KBM-7 (cell line): ENCODE results near the gene CHMP4B.

Experiments used
- DNase-seq: peaks from one replicate; pipeline ENCODE4 v3.0.0-alpha.2; 2015
- in situ Hi-C: fragments of 300-500 bp; cut with MboI; formaldehyde crosslinking; loops from 2 replicates; pipeline ENCODE4 v1.14.3; 2020; ENCODE audit warnings: low sequenced_read_pairs, low pct_unique_long_range_greater_than_20kb, mixed read lengths

CHMP4B gene

GRCh38 chr20:33832103-33832804, 21.1 kb downstream of the CHMP4B start:
- no peak for DNase-seq
- in situ Hi-C loops, result no loop called here

GRCh38 chr20:33833333-33833732, 22.2 kb downstream of the CHMP4B start:
- in situ Hi-C loops, result no loop called here
- DNase-seq, result no peak

GRCh38 chr20:33835615-33836172, 24.5 kb downstream of the CHMP4B start:
- no peak for DNase-seq
- in situ Hi-C loops, result no loop called here

GRCh38 chr20:33836277-33836676, 25.1 kb downstream of the CHMP4B start:
- no peak for DNase-seq
- in situ Hi-C loops, result no loop called here

- no peak for DNase-seq
- in situ Hi-C loops, result no loop called here
Measured at GRCh38 chr20:33837096-33837830, 26.1 kb downstream of the CHMP4B start.

- in situ Hi-C loops, result no loop called here
- DNase-seq, result no peak
Measured at GRCh38 chr20:33838035-33838864, 27.1 kb downstream of the CHMP4B start.

GRCh38 chr20:33839591-33839990, 28.4 kb downstream of the CHMP4B start:
- in situ Hi-C loops, result no loop called here

GRCh38 chr20:33840160-33840559, 29.0 kb downstream of the CHMP4B start:
- no peak for DNase-seq
- in situ Hi-C loops, result no loop called here

More at GRCh38 chr20:33839591-33839990, 28.4 kb downstream of the CHMP4B start:
- DNase-seq, result no peak

GRCh38 chr20:33840759-33841435, 29.7 kb downstream of the CHMP4B start:
- no peak for DNase-seq
- in situ Hi-C loops, result no loop called here

DNA sequence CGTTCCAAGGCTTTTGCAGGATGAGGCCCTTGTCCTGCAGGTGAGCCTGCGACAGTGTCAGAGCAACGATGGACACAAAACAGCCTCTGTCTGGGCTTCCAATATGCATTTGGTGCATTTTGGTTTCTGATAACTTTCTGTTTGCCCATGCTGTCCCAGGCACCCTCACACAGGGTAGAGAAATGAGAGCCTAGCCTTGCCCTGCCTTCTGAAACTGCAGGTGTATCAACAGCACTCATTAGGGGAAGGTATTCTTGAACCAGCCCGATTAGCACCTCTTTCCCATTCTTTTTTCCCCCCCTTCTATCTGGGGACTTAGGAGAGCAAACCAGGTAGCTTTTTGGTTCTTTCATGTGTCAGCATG, 30.3 kb downstream of the CHMP4B start:
- no peak for DNase-seq
- in situ Hi-C loops, result no loop called here

DNA sequence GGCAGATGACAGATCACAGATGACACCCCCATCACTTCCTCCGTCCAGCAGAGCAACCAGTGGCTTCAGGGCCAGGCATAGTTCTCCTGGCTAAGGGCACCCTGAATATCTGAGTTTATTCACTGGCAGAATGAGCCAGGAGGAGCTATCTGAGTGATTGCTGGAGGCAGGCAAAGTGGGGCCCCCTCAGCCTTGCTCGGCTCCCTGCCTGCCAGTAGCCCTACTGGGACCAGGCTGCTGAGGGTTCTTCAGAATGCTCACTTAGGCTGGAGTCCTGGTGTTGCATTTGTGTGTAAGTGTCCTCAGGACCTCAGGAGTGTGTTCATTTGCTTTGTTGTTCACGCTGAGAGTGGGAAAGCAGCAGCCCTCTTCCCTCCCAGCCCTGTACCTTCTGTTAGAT, 31.2 kb downstream of the CHMP4B start:
- DNase-seq, result no peak
- in situ Hi-C loops, result no loop called here

DNA sequence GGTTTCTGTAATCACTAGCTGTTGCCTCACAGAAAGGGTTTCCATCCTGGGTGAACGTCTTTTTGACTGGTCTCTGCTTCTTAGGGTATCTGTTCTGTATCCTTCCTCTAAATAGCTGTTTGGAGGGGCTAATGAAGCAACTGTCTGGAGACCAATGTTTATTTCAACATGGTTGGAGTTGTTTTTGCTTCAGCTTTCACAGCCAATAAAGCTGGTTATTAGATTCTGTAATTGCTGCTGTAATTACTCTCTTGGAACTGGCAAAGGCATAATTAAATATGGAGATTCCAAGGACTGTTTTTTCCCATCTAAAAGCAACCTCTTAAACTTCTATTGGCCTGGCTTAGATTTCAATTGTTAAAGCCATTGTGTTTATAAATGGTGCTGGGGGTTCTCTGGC, 31.9 kb downstream of the CHMP4B start:
- DNase-seq, result no peak
- in situ Hi-C loops, result no loop called here

DNA sequence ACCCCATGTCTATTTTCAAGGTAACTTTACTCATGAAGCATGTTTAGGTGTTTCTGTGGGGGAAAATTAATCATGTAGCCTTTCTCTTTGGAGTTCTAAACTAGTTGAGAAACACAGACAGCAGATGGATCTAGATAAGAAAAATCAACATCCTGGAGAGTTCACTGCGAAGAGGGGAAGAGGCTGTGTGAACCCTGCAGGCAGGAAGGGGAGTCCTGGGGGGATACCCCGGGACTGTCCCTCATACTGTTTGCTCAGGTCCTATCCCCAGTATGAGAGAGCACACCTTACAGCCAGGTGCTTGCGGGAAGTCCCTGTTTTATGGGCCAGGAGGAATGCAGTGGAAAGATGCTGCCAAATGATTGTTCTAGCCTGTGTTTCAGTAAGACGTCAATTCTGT, 32.7 kb downstream of the CHMP4B start:
- in situ Hi-C loops, result no loop called here
- no peak for DNase-seq

- DNase-seq, result peak; percentile 26
- in situ Hi-C loops, result no loop called here
Measured at GRCh38 chr20:33846291-33846935, 35.3 kb downstream of the CHMP4B start.

DNA sequence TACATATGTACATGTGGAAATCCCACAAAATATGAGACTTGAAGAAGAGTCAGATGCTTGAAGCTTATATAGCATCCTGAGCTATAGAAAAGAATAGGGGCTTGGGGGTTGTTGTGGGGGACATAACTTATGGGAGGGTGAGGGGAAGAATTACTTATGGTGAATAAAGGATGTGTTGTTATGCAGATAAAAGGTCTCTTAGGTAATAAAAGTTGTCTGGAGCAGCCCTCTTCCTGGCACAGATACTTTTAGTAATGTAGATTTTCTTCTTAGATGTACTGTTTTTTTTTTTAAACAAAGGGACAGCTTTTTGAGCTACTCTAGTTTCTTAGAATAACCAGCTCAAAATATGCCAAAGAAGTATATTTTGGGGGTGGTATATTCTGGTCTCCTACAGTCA, 35.9 kb downstream of the CHMP4B start:
- in situ Hi-C loops, result no loop called here
- no peak for DNase-seq

DNA sequence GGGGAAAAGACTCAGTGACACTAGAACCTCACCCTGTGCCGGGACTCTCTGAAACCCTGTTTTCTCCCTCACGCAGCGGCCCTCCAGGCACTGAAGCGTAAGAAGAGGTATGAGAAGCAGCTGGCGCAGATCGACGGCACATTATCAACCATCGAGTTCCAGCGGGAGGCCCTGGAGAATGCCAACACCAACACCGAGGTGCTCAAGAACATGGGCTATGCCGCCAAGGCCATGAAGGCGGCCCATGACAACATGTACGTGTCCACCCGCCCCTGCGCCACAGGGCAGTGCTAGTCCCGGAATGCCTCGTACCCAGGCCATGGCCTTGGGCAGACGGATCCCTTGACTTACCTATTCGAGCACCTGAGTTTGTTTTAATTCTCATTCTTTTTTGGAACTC, 37.2 kb downstream of the CHMP4B start:
- no peak for DNase-seq
- in situ Hi-C loops, result no loop called here

DNA sequence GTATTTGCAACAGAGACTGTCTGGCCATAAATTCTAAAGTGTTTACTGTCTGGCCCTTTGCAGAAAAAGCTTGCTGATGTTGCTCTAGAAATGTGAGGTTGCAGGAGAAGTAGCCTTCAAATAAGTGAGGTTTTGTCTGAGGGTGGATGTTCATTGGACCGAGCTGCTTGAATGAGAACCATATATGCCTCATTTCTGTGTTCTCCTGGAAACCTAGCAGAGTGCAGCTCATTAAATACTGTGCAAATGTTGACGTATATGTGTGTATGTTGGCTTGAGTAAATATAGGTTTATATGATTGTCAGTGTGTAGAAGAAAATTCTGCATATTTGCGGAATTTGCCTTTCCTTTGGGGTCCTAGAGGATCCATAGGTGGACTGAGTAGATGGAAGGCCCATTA, 39.0 kb downstream of the CHMP4B start:
- no peak for DNase-seq
- in situ Hi-C loops, result no loop called here

- DNase-seq, result no peak
- in situ Hi-C loops, result no loop called here
Measured at GRCh38 chr20:33851842-33852466, 40.8 kb downstream of the CHMP4B start.
